GM21723 (cell line): ENCODE measurements around the gene MSH2.
A peak's percentile ranks its signal among the peaks of the same experiment; 100 is the strongest.

Experiments used
- ATAC-seq: cut with Tn5 transposase; IDR thresholded peaks from one replicate; pipeline ENCODE4 v1.9.1; 2021; ENCODE audit warnings: mild to moderate bottlenecking, moderate library complexity; ENCODE audit not compliant: unreplicated experiment

MSH2 gene

GRCh38 chr2:47471429-47472116 lies 68.6 kb downstream of the MSH2 start:
- ATAC-seq = no peak

GRCh38 chr2:47479863-47480262 lies 76.9 kb downstream of the MSH2 start:
- ATAC-seq = no peak

- ATAC-seq = no peak
These were observed 80.2 kb downstream of the MSH2 start for GRCh38 chr2:47483191-47483590.

- no peak for ATAC-seq
These were observed 81.4 kb downstream of the MSH2 start for GRCh38 chr2:47484396-47484795.

GRCh38 chr2:47485177-47485576 lies 82.2 kb downstream of the MSH2 start:
- no peak for ATAC-seq

GRCh38 chr2:47485751-47486300 lies 82.9 kb downstream of the MSH2 start:
- no peak for ATAC-seq

GRCh38 chr2:47486841-47487497 lies 84.0 kb downstream of the MSH2 start:
- peak; percentile 90 for ATAC-seq

- no peak for ATAC-seq
These were observed 84.5 kb downstream of the MSH2 start for GRCh38 chr2:47487498-47487875.

- ATAC-seq = no peak
These were observed 86.1 kb downstream of the MSH2 start for GRCh38 chr2:47488870-47489584.

- no peak for ATAC-seq
These were observed 87.5 kb downstream of the MSH2 start for GRCh38 chr2:47490406-47490805.

GRCh38 chr2:47493317-47494035 lies 90.5 kb downstream of the MSH2 start:
- ATAC-seq = no peak

- ATAC-seq = no peak
These were observed 91.5 kb downstream of the MSH2 start for GRCh38 chr2:47494267-47495130.

- no peak for ATAC-seq
These were observed 95.0 kb downstream of the MSH2 start for GRCh38 chr2:47497843-47498460.

GRCh38 chr2:47499093-47499492 lies 96.1 kb downstream of the MSH2 start:
- ATAC-seq = no peak

- no peak for ATAC-seq
These were observed 96.8 kb downstream of the MSH2 start for GRCh38 chr2:47499621-47500309.

- no peak for ATAC-seq
These were observed 98.6 kb downstream of the MSH2 start for GRCh38 chr2:47501374-47502200.

GRCh38 chr2:47502498-47502897 lies 99.5 kb downstream of the MSH2 start:
- peak; percentile 76 for ATAC-seq

- ATAC-seq = peak; percentile 81
These were observed 100.6 kb downstream of the MSH2 start for GRCh38 chr2:47503481-47504070.
